HL-60 (cell line): Measurements from ENCODE around the gene CORIN.

Experiments
- DNase-seq, 2 experiments: peaks; one replicate each; pipeline ENCODE4 v3.0.0-alpha.2; 2010 to 2020; ENCODE audit warnings: low read depth in 1 of 2, low spot score in 1 of 2
- H3K27ac ChIP-seq: fragments of 250-450 bp; sonication (Bioruptor Pico); replicated peaks from 2 replicates; pipeline ENCODE4 v1.5.1; 2020; ENCODE audit warnings: mild to moderate bottlenecking, moderate library complexity
- H3K27me3 ChIP-seq: fragments of 250-450 bp; sonication (Bioruptor Pico); 2 replicates; pipeline ENCODE4 v1.5.1; 2021; ENCODE audit warnings: mild to moderate bottlenecking, moderate library complexity; ENCODE audit not compliant: insufficient read depth, poor library complexity, severe bottlenecking
- H3K4me3 ChIP-seq: replicated peaks from 2 replicates; pipeline ENCODE4 v1.5.1; 2011; ENCODE audit warnings: mild to moderate bottlenecking, control low read depth, low read length; ENCODE audit not compliant: insufficient read depth
- GABPA ChIP-seq: IDR thresholded peaks from 2 replicates; pipeline ENCODE4 v1.6.1; 2012; ENCODE audit warnings: low read depth
- POLR2AphosphoS5 ChIP-seq: IDR thresholded peaks from 2 replicates; pipeline ENCODE4 v1.6.1; 2012; ENCODE audit warnings: low read depth
- SPI1 ChIP-seq: IDR thresholded peaks from 2 replicates; pipeline ENCODE4 v1.6.1; 2012; ENCODE audit warnings: low read depth, mild to moderate bottlenecking, borderline replicate concordance
- TF ChIP-seq, protein P1 (sequence below): IDR thresholded peaks from 2 replicates; pipeline ENCODE4 v1.6.1; 2012; ENCODE audit warnings: low read depth; ENCODE audit not compliant: insufficient replicate concordance
- TF ChIP-seq, protein P2 (sequence below): IDR thresholded peaks from one replicate; pipeline ENCODE4 v1.5.1; 2011; ENCODE audit warnings: low read length, control low read depth, inconsistent platforms; ENCODE audit not compliant: insufficient read depth

Gene CORIN

DNA sequence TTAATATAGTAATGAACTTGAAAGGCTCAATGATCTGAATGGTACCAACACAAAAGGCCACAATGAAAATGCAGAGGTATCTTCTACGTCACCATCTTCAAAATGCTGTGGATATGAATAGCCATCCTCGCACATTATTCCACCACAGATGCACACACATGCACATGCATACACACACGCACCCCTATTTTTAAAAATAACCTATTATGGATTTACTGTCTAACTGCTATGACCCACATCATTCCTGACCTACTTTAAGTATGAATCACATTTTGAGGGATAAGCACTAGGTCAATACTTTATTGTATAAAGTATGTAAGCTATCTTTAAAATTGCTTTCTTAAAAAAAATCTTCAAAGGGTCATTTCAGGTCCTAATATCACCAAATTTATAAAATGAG lies 24.4 kb upstream of the CORIN start:
- no peak for DNase-seq
- no peak overlapping the region for H3K27ac ChIP-seq
- H3K27me3 ChIP-seq, result no peaks in the 10 kb centered on the region
- TF ChIP-seq SPI1 (no peak), GABPA (no peak), POLR2AphosphoS5 (no peak)
- TF ChIP-seq, protein P1, sequence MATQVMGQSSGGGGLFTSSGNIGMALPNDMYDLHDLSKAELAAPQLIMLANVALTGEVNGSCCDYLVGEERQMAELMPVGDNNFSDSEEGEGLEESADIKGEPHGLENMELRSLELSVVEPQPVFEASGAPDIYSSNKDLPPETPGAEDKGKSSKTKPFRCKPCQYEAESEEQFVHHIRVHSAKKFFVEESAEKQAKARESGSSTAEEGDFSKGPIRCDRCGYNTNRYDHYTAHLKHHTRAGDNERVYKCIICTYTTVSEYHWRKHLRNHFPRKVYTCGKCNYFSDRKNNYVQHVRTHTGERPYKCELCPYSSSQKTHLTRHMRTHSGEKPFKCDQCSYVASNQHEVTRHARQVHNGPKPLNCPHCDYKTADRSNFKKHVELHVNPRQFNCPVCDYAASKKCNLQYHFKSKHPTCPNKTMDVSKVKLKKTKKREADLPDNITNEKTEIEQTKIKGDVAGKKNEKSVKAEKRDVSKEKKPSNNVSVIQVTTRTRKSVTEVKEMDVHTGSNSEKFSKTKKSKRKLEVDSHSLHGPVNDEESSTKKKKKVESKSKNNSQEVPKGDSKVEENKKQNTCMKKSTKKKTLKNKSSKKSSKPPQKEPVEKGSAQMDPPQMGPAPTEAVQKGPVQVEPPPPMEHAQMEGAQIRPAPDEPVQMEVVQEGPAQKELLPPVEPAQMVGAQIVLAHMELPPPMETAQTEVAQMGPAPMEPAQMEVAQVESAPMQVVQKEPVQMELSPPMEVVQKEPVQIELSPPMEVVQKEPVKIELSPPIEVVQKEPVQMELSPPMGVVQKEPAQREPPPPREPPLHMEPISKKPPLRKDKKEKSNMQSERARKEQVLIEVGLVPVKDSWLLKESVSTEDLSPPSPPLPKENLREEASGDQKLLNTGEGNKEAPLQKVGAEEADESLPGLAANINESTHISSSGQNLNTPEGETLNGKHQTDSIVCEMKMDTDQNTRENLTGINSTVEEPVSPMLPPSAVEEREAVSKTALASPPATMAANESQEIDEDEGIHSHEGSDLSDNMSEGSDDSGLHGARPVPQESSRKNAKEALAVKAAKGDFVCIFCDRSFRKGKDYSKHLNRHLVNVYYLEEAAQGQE, result no peak
- TF ChIP-seq, protein P2, sequence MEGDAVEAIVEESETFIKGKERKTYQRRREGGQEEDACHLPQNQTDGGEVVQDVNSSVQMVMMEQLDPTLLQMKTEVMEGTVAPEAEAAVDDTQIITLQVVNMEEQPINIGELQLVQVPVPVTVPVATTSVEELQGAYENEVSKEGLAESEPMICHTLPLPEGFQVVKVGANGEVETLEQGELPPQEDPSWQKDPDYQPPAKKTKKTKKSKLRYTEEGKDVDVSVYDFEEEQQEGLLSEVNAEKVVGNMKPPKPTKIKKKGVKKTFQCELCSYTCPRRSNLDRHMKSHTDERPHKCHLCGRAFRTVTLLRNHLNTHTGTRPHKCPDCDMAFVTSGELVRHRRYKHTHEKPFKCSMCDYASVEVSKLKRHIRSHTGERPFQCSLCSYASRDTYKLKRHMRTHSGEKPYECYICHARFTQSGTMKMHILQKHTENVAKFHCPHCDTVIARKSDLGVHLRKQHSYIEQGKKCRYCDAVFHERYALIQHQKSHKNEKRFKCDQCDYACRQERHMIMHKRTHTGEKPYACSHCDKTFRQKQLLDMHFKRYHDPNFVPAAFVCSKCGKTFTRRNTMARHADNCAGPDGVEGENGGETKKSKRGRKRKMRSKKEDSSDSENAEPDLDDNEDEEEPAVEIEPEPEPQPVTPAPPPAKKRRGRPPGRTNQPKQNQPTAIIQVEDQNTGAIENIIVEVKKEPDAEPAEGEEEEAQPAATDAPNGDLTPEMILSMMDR, result no peak
- no peak overlapping the region for H3K4me3 ChIP-seq

DNA sequence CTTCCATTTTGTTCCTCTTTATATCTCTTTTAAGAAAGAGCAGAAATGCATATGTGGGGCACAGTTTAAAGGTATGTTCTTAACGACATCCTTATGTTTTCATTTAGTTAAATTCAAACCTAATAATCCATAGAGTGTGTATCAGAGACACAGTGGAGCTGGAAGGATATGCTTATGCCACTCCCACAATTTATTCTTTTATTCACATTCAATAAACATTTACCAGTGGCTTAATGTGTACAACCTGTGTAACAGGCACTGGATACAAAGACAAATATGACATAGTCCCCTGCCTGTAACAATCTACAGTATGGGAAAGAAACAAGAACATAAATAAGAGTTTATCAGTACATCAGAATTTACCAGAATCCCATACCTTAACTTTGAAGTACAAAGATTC lies 22.4 kb upstream of the CORIN start:
- no peak overlapping the region for H3K27ac ChIP-seq
- TF ChIP-seq, protein P2, result no peak
- TF ChIP-seq GABPA (no peak), SPI1 (no peak), POLR2AphosphoS5 (no peak)
- TF ChIP-seq, protein P1, result no peak
- H3K4me3 ChIP-seq, result no peak overlapping the region
- no peaks in the 10 kb centered on the region for H3K27me3 ChIP-seq
- DNase-seq, result no peak

DNA sequence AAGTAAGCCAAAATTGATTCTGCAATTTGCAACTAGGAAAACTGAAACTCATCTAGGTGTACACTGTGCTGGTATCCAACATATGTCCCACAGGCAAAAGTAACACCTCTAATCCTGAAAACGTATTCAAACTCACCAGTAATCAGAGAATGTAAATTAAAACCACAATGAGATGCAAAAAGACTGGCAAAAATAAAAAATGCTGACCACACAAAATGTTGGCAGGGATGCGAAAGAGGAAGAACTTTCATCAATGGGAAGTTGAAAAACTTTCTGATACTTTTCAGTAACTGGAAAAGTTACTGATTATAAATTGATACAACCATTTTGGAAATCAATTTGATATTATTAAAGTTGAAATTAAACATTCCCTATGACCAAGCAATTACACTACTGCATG lies 20.1 kb upstream of the CORIN start:
- Histone ChIP-seq H3K27ac (no peak overlapping the region), H3K27me3 (no peaks in the 10 kb centered on the region), H3K4me3 (no peak overlapping the region)
- DNase-seq, result no peak
- TF ChIP-seq, protein P2, result no peak
- no peak for TF ChIP-seq SPI1
- TF ChIP-seq POLR2AphosphoS5, result no peak
- TF ChIP-seq GABPA, result no peak
- TF ChIP-seq, protein P1, result no peak
